Adrenal gland (tissue), 5 donors: ENCODE results near the gene CDC34.

ENCODE experiments used
- CTCF ChIP-seq, 6 experiments: fragments of 450-650 bp in 4 of 6; fragments of 200-600 bp in 2 of 6; sonication (generic) in 1 of 6; IDR thresholded peaks; 1 replicate in 5 of 6; 2 replicates in 1 of 6; pipeline versions ENCODE4 v1.5.1 to v1.8.0; 2016 to 2021; ENCODE audit warnings: antibody characterized with exemption in 6 of 6, mild to moderate bottlenecking in 2 of 6, moderate library complexity in 1 of 6
- POLR2A ChIP-seq, 2 donors: fragments of 450-650 bp; IDR thresholded peaks; one replicate each; pipeline ENCODE4 v1.6.1; 2017; ENCODE audit warnings: antibody characterized with exemption in 2 of 2, mild to moderate bottlenecking in 2 of 2, moderate library complexity in 1 of 2
- donor health status: DM: no; HTN: no; CAD: no.

GRCh38 chr19:582497-583197 lies 51.1 kb downstream of the CDC34 start:
- peak in 1 of 2 donors; percentile 85 for TF ChIP-seq POLR2A (IDR thresholded peaks at IDR 0.05)
- no peak for TF ChIP-seq CTCF (IDR thresholded peaks at IDR 0.05)
